ENCODE results near the gene CRB1.

The CRB1 gene

DNA sequence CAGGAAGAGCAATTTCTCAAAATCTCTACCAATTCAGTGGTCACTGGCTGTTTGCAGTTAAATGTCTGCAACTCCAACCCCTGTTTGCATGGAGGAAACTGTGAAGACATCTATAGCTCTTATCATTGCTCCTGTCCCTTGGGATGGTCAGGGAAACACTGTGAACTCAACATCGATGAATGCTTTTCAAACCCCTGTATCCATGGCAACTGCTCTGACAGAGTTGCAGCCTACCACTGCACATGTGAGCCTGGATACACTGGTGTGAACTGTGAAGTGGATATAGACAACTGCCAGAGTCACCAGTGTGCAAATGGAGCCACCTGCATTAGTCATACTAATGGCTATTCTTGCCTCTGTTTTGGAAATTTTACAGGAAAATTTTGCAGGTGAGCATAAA, 167.2 kb downstream of the CRB1 start:
- ChIA-PET POLR2A (no interaction called here), CTCF (no interaction called here)
- TF ChIP-seq HDGF (IDR thresholded peaks at IDR 0.05; ENCODE audit: borderline replicate concordance), result no peak
- no peak for TF ChIP-seq PKNOX1 (IDR thresholded peaks at IDR 0.05)
- TF ChIP-seq LEF1 (IDR thresholded peaks at IDR 0.05; ENCODE audit: borderline replicate concordance), result no peak
- TF ChIP-seq FOXA1 (IDR thresholded peaks at IDR 0.05), result no peak
- no peak for TF ChIP-seq ELF4 (IDR thresholded peaks at IDR 0.05)
- no peak for TF ChIP-seq SUZ12 (IDR thresholded peaks at IDR 0.05)
- no peak for TF ChIP-seq TARDBP (IDR thresholded peaks at IDR 0.05)
- TF ChIP-seq BHLHE40 (IDR thresholded peaks at IDR 0.05; ENCODE audit: borderline replicate concordance), result no peak
- TF ChIP-seq ZNF384 (IDR thresholded peaks at IDR 0.05), result no peak
- TF ChIP-seq NFRKB (IDR thresholded peaks at IDR 0.05), result no peak
- no peak for DNase-seq (ENCODE audit: extremely low spot score)

DNA sequence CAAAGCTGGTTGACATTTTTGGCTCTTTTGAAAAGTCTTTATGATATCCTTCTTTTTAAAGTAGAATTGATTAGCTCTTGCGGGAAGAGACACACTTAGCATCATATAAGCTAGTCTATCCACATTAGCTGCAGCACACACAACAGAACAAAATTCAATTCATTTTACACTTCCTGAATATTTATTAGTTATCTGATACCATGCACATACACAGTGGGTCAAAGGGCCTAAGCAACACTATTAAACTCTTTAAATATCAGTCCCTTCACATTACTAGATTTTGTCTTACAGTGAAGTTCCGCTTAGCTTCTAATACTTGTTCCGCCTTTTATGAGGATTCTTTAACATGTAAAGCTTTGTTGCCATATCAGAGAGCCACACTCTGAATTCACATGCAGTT, 169.5 kb downstream of the CRB1 start:
- TF ChIP-seq ARNT (IDR thresholded peaks at IDR 0.05) (no peak), NFRKB (IDR thresholded peaks at IDR 0.05) (no peak), CTBP1 (IDR thresholded peaks at IDR 0.05; ENCODE audit: borderline replicate concordance) (no peak), ELF4 (IDR thresholded peaks at IDR 0.05) (no peak), HDGF (IDR thresholded peaks at IDR 0.05; ENCODE audit: borderline replicate concordance) (no peak), ZNF384 (IDR thresholded peaks at IDR 0.05) (no peak), SP1 (IDR thresholded peaks at IDR 0.05) (no peak), PKNOX1 (IDR thresholded peaks at IDR 0.05) (no peak), FOXA1 (IDR thresholded peaks at IDR 0.05) (no peak), TARDBP (IDR thresholded peaks at IDR 0.05) (no peak), L3MBTL2 (conservative IDR thresholded peaks at IDR 0.05) (no peak), BHLHE40 (IDR thresholded peaks at IDR 0.05; ENCODE audit: borderline replicate concordance) (no peak), SUZ12 (IDR thresholded peaks at IDR 0.05) (no peak), LEF1 (IDR thresholded peaks at IDR 0.05; ENCODE audit: borderline replicate concordance) (no peak), FOXK2 (IDR thresholded peaks at IDR 0.05) (no peak), FOXM1 (IDR thresholded peaks at IDR 0.05; ENCODE audit: borderline replicate concordance) (no peak)
- DNase-seq (ENCODE audit: extremely low spot score), result no peak
- ChIA-PET CTCF (interaction anchor here (0.9 kb wide), 1 partner anchor 237 kb away, joined by 3 read pairs; no protein-coding TSS in a partner anchor), POLR2A (no interaction called here)

DNA sequence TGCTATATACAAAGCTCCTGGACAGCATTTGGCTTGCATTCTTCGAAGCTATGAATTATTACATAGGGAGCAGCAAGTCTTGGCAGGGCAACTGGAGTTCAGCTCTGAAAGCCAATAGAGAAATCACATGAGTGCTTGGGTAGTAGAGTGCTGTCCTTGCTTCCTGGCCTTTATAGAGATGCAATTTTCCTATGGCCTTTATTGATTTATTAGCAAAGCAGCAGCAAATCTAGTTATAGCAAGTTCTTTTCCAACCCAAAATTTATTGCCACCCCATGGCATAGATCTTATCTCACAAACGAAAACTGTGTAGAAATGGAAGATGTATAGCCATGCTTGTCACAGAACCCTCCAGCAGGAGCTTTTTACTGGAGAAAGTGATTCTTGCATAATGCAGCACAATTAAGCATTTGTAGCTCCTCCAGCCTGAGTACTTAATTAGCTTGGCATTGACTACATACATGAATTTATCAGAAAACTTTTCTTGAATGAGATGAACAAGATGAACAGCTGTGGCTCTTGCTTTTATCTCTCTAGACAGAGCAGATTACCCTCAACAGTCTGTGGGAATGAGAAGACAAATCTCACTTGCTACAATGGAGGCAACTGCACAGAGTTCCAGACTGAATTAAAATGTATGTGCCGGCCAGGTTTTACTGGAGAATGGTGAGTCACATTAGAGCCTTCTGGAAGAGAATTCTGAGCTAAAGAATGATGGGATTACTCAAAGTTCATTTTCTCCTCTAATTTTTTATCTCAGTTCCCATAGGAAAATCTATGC, 170.1 kb downstream of the CRB1 start:
- no peak for DNase-seq (ENCODE audit: extremely low spot score)
- ChIA-PET CTCF (interaction anchor here (0.9 kb wide), 1 partner anchor 238 kb away, joined by 3 read pairs; no protein-coding TSS in a partner anchor), POLR2A (no interaction called here)
- TF ChIP-seq SUZ12 (IDR thresholded peaks at IDR 0.05), result no peak
- peak; percentile 45 for TF ChIP-seq PKNOX1 (IDR thresholded peaks at IDR 0.05)

- no peak for TF ChIP-seq HDGF (IDR thresholded peaks at IDR 0.05; ENCODE audit: borderline replicate concordance)
- no peak for TF ChIP-seq BHLHE40 (IDR thresholded peaks at IDR 0.05; ENCODE audit: borderline replicate concordance)
- no peak for TF ChIP-seq FOXK2 (IDR thresholded peaks at IDR 0.05)
- no peak for TF ChIP-seq CTBP1 (IDR thresholded peaks at IDR 0.05; ENCODE audit: borderline replicate concordance)
- no peak for TF ChIP-seq TARDBP (IDR thresholded peaks at IDR 0.05)
- TF ChIP-seq LEF1 (IDR thresholded peaks at IDR 0.05; ENCODE audit: borderline replicate concordance), result no peak
- TF ChIP-seq FOXA1 (IDR thresholded peaks at IDR 0.05), result no peak
- TF ChIP-seq ELF4 (IDR thresholded peaks at IDR 0.05), result no peak
- no peak for TF ChIP-seq L3MBTL2 (conservative IDR thresholded peaks at IDR 0.05)
- no peak for TF ChIP-seq SP1 (IDR thresholded peaks at IDR 0.05)
- TF ChIP-seq ZNF384 (IDR thresholded peaks at IDR 0.05), result no peak
- no peak for TF ChIP-seq FOXM1 (IDR thresholded peaks at IDR 0.05; ENCODE audit: borderline replicate concordance)
- CTCF ChIA-PET, result no interaction called here
- DNase-seq (ENCODE audit: extremely low spot score), result no peak
- POLR2A ChIA-PET, result no interaction called here
Measured at GRCh38 chr1:197439708-197440280, 171.7 kb downstream of the CRB1 start.

DNA sequence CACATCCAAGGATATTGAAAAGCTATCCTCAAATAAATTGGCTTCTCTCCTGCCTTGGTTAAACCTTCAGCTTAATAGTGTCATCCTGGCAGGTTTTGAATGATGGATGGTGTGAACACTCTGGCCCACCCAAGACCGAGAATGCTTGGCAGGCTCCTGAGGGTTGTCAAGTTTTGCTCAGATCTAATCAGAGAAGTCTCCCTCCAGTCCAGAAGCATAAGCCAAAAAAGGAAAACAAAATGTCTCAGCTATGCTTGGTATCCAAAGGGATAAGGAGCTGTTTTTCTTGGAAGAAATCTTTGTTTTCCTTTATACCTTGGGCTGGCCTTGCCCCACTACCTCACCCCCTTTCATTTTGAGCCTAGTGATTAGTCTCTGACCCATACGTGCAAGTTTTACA, 172.7 kb downstream of the CRB1 start:
- TF ChIP-seq FOXM1 (IDR thresholded peaks at IDR 0.05; ENCODE audit: borderline replicate concordance) (no peak), FOXK2 (IDR thresholded peaks at IDR 0.05) (no peak), NFRKB (IDR thresholded peaks at IDR 0.05) (no peak), SP1 (IDR thresholded peaks at IDR 0.05) (no peak)

GRCh38 chr1:197441999-197442414, 174.0 kb downstream of the CRB1 start:
- DNase-seq (ENCODE audit: extremely low spot score), result no peak
- POLR2A ChIA-PET, result no interaction called here
- CTCF ChIA-PET, result no interaction called here
- TF ChIP-seq PKNOX1 (IDR thresholded peaks at IDR 0.05) (no peak), TARDBP (IDR thresholded peaks at IDR 0.05) (no peak), FOXK2 (IDR thresholded peaks at IDR 0.05) (no peak)

More for the DNA sequence above, 172.7 kb downstream of the CRB1 start:
- POLR2A ChIA-PET, result no interaction called here
- CTCF ChIA-PET, result no interaction called here
- no peak for DNase-seq (ENCODE audit: extremely low spot score)
